Body of pancreas (tissue), 4 donors: ENCODE measurements around the gene PKP3. TPM values are rescaled to one million over a fixed set of nuclear protein-coding genes. Genes with fewer than 3 reads are reported as not detected.

ENCODE experiments used
- ATAC-seq: fragments of 150-250 bp; one replicate; pipeline ENCODE4 v1.9.1; 2016
- DNase-seq, 4 donors: peaks; one replicate each; pipeline ENCODE4 v3.0.0-alpha.2; 2019
- H3K27ac ChIP-seq, 4 donors: fragments of 200-600 bp; sonication (generic); 1 replicate in 3 of 4; 2 replicates in 1 of 4; pipeline versions ENCODE4 v1.5.1 to v1.6.1; 2016 to 2019; ENCODE audit warnings: mild to moderate bottlenecking in 1 of 4, mixed read lengths in 1 of 4, moderate library complexity in 1 of 4
- H3K27me3 ChIP-seq, 2 donors: fragments of 200-600 bp; sonication (generic); one replicate each; pipeline ENCODE4 v1.6.0; 2016; ENCODE audit warnings: mild to moderate bottlenecking in 1 of 2
- H3K36me3 ChIP-seq, 2 donors: fragments of 200-600 bp; sonication (generic); replicated peaks in 1 of 2; 2 replicates each; pipeline ENCODE4 v1.5.1; 2016; ENCODE audit warnings: low read depth in 2 of 2; ENCODE audit not compliant: insufficient read depth in 1 of 2
- H3K4me1 ChIP-seq: fragments of 200-600 bp; sonication (generic); one replicate; pipeline ENCODE4 v1.6.0; 2016
- H3K4me3 ChIP-seq, 2 donors: fragments of 200-600 bp; sonication (generic); 1 replicate in 1 of 2; 2 replicates in 1 of 2; pipeline ENCODE4 v1.5.1; 2016 to 2019
- H3K9me3 ChIP-seq, 3 donors: fragments of 200-600 bp; sonication (generic); 1 replicate in 2 of 3; 2 replicates in 1 of 3; pipeline ENCODE4 v1.5.1; 2016
- CTCF ChIP-seq, 7 experiments: fragments of 450-650 bp in 4 of 7; fragments of 200-600 bp in 3 of 7; sonication (generic) in 3 of 7; IDR thresholded peaks; one replicate each; pipeline ENCODE4 v1.5.1; 2016 to 2019; ENCODE audit warnings: antibody characterized with exemption in 7 of 7
- POLR2A ChIP-seq, 3 donors: fragments of 450-650 bp; IDR thresholded peaks; one replicate each; pipeline ENCODE4 v1.6.1; 2016; ENCODE audit warnings: antibody characterized with exemption in 3 of 3, mild to moderate bottlenecking in 2 of 3
- WGBS, 2 donors: methylation state at CpG; one replicate each; pipeline ENCODE4 v1.1.5; 2017; 5-methylcytosine and 5-hydroxymethylcytosine counted together
- intact Hi-C: fragments of 100-400 bp; cut with DNase I; formaldehyde crosslinking; loops from one replicate; pipeline ENCODE4 v1.15.1; 2023
- total RNA-seq, 2 donors: library from RNA; depleted of rRNA; stranded (reverse); fragments of >200 nt; gene quantifications; one replicate each; pipeline ENCODE4 v1.1.0, GENCODE V29; 2016

The PKP3 gene
- total RNA-seq, 2 donors from 2014 or later = 46.2 to 48.8 TPM

DNA sequence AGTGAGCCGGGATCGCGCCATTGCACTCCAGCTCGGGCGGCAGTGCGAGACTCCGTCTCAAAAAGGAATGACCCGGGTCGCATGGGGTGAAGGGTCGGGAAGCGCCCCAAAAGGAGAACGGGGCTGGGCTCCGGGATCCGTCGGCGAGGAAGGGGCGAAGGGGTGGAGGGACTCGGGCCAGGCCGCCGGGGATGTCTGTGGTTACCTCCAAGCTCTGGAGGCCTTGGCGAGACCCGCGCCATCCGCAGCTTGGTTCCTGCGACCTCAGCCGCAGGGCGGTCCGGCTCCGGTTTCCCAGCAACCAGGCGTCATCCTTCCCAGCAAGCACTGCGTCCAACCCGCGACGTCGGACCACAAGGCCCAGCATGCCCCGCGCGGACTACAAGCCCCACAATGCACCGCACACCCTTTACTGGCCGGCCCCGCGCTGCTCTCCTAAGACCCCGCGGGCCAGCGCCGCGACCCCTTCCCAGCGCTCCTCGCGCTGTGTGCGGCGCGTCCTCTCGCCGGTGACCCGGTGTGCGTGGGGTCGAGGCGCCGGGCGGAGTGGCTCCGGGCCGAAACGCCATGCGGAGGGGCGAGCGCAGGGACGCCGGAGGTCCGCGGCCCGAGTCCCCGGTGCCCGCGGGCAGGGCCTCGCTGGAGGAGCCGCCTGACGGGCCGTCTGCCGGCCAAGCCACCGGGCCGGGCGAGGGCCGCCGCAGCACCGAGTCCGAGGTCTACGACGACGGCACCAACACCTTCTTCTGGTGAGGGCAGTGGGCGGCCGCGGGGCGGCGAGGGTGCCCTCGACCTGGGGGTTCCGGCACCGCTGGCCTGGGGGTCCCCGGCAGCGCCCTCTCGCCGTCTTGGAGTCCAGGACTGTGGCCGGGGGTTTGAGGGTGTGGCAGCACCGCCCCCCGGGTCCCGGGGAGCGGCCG, 56.1 kb downstream of the PKP3 start, which contains the start of gene PTDSS2:
Gene PTDSS2 (plus strand): TSS at position 391 of the 920 bp plus-strand sequence. CDS start 177 bp downstream, at position 568.
- intact Hi-C loops = no loop called here
- Histone ChIP-seq H3K4me3 (peak within 1 kb of the TSS; percentile 92 to 95), H3K9me3 (no peaks in the 10 kb centered on the region), H3K27ac (peak within 1 kb of the TSS; percentile 60 to 95 (median 79)), H3K4me1 (peaks cover 37% of the 10 kb centered on the region), H3K27me3 (no peaks in the 10 kb centered on the region), H3K36me3 (peaks cover 0 to 7% of the 10 kb centered on the region in 2 donors)
- peak; percentile 96 to 97 (median 96) for DNase-seq
- WGBS, 2 donors = 0% methylated on average over 17 to 93 of the region's 108 CpGs
- TF ChIP-seq POLR2A (IDR thresholded peaks at IDR 0.05) (peak; percentile 52 to 85 (median 78)), CTCF (IDR thresholded peaks at IDR 0.05) (peak in 1 of 7 experiments; percentile 25)
- peak; percentile 88 for ATAC-seq

- no peaks in the 10 kb centered on the region for H3K27me3 ChIP-seq
- peak overlapping the region; percentile 7 to 95 (median 72) for H3K27ac ChIP-seq
- H3K4me1 ChIP-seq = peaks cover 37% of the 10 kb centered on the region
- intact Hi-C loops = no loop called here
- peak overlapping the region; percentile 92 to 95 for H3K4me3 ChIP-seq
- 0 to 1% methylated on average over 12 to 44 of the region's 46 CpGs for WGBS, 2 donors
- TF ChIP-seq POLR2A (IDR thresholded peaks at IDR 0.05) (peak in 2 of 3 donors; percentile 10 to 43), CTCF (IDR thresholded peaks at IDR 0.05) (peak in 3 of 7 experiments; percentile 21 to 35 (median 34))
- peaks cover 0 to 7% of the 10 kb centered on the region in 2 donors for H3K36me3 ChIP-seq
- ATAC-seq = peak; percentile 30
- DNase-seq = peak; percentile 66 to 76 (median 72)
- no peaks in the 10 kb centered on the region for H3K9me3 ChIP-seq
These were observed 56.9 kb downstream of the PKP3 start for GRCh38 chr11:450809-451451.

DNA sequence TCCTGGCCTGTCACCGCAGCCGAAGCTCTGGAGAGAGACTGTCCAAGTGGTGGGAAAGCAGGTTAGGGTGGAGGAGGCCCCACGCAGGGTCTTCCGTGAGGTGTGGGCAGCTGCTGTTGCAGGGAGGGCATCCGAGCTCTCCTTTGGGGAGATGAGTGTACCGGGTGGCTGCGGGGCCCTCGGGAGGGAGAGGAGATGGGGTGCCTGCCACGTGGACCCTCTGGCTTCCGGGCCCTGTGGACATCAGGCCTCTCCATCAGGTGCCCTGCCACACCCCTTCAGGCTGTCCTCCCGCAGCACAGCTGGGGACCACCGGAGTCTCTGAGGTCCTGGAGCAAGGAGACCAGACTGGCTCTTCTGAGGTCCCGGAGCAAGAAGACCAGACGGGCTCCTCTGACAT, 57.7 kb downstream of the PKP3 start:
- Histone ChIP-seq H3K27me3 (no peaks in the 10 kb centered on the region), H3K9me3 (no peaks in the 10 kb centered on the region), H3K4me3 (no peak overlapping the region), H3K27ac (peak overlapping the region in 1 of 4 donors; percentile 84), H3K4me1 (peaks cover 37% of the 10 kb centered on the region), H3K36me3 (peaks cover 0 to 7% of the 10 kb centered on the region in 2 donors)
- WGBS, 2 donors = 87% methylated on average over 14 of the region's 14 CpGs; no CpG with 5 or more reads in 1 of the 2 donors
- intact Hi-C loops = no loop called here
- TF ChIP-seq CTCF (IDR thresholded peaks at IDR 0.05) (no peak), POLR2A (IDR thresholded peaks at IDR 0.05) (no peak)
- DNase-seq (no peak), ATAC-seq (no peak)

DNA sequence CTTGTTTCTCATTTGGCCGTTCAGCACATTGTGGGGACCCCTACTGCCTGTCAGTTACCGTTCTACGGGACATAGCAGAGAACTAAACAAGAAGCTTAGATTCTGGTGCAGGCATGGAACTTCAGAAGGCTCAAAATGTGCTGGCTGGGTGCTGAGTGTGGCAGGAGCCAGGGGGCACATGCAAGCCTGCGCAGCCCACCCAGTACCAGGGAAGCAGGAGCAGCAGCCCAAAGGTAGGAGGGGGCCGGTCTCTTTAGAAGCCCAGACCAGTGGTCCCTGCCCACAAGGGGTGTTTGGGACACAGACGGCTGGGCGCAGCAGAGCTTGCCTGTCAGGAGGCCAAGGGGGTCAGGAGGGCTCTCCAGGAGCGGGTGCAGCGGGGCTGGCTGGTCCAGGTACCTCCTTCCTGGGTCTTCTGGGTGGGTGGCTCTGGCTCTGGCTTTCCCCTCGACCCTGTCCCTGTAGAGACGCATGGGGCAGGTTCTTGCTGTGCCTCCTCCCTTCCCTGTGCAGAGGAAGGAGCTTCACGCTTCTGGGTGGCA, 58.3 kb downstream of the PKP3 start:
- TF ChIP-seq CTCF (IDR thresholded peaks at IDR 0.05) (no peak), POLR2A (IDR thresholded peaks at IDR 0.05) (no peak)
- no peak for ATAC-seq
- Histone ChIP-seq H3K9me3 (no peaks in the 10 kb centered on the region), H3K27me3 (no peaks in the 10 kb centered on the region), H3K27ac (no peak overlapping the region), H3K36me3 (peaks cover 0 to 7% of the 10 kb centered on the region in 2 donors), H3K4me1 (peaks cover 37% of the 10 kb centered on the region), H3K4me3 (no peak overlapping the region)
- intact Hi-C loops = no loop called here
- 85 to 89% methylated on average over 3 to 12 of the region's 12 CpGs for WGBS, 2 donors
- DNase-seq = no peak
